CD4-positive, alpha-beta memory T cell (primary cell): Measurements from ENCODE around the gene SMAD3. TPM values are rescaled to one million over a fixed set of nuclear protein-coding genes. Genes with fewer than 3 reads are reported as not detected.

ENCODE experiments used
- CTCF ChIA-PET: fragments of 350-600 bp; sonication (Branson Sonifier 250); formaldehyde crosslinking; loops from one replicate; lab custom pipeline; 2021; ENCODE audit warnings: inconsistent platforms; ENCODE audit not compliant: partially characterized antibody; lab: Charles Lee
- POLR2A ChIA-PET: fragments of 350-600 bp; sonication (Branson Sonifier 250); formaldehyde crosslinking; loops from one replicate; lab custom pipeline; 2021; ENCODE audit not compliant: partially characterized antibody; lab: Charles Lee
- DNase-seq, 5 donors: peaks; one replicate each; pipeline versions ENCODE4 v3.0.0 to v3.0.0-alpha.2; 2020 to 2022; ENCODE audit warnings: mixed read lengths in 1 of 5
- H3K27ac ChIP-seq: one replicate; pipeline ENCODE4 v1.7.0; 2013; ENCODE audit warnings: low read depth, low read length
- H3K27me3 ChIP-seq: 2 replicates; pipeline ENCODE4 v1.7.0; 2013; ENCODE audit warnings: mild to moderate bottlenecking, low read length, moderate library complexity; ENCODE audit not compliant: insufficient read depth
- H3K36me3 ChIP-seq: 2 replicates; pipeline ENCODE4 v1.7.0; 2013; ENCODE audit warnings: mild to moderate bottlenecking, low read length, moderate library complexity; ENCODE audit not compliant: insufficient read depth
- H3K4me1 ChIP-seq: 2 replicates; pipeline ENCODE4 v1.7.0; 2013; ENCODE audit warnings: mild to moderate bottlenecking, low read length, moderate library complexity; ENCODE audit not compliant: insufficient read depth
- H3K4me3 ChIP-seq, 2 donors: one replicate each; pipeline ENCODE4 v1.7.0; 2013; ENCODE audit warnings: low read length in 2 of 2, mild to moderate bottlenecking in 1 of 2
- H3K9me3 ChIP-seq, 2 donors: one replicate each; pipeline ENCODE4 v1.7.0; 2013; ENCODE audit warnings: low read length in 2 of 2, control low read depth in 1 of 2; ENCODE audit not compliant: control insufficient read depth in 1 of 2
- H3K27ac Mint-ChIP-seq, 7 donors: one replicate each; pipeline ENCODE4 v1.8.0; 2020 to 2021; ENCODE audit warnings: mixed read lengths in 7 of 7, mild to moderate bottlenecking in 6 of 7, inconsistent platforms in 3 of 7, moderate library complexity in 3 of 7
- H3K27me3 Mint-ChIP-seq, 2 donors: one replicate each; pipeline ENCODE4 v1.8.0; 2020 to 2021; ENCODE audit warnings: mixed read lengths in 2 of 2
- H3K36me3 Mint-ChIP-seq, 2 donors: one replicate each; pipeline ENCODE4 v1.8.0; 2020 to 2021; ENCODE audit warnings: mixed read lengths in 2 of 2, inconsistent platforms in 1 of 2, mild to moderate bottlenecking in 1 of 2
- H3K4me1 Mint-ChIP-seq, 4 donors: one replicate each; pipeline ENCODE4 v1.8.0; 2020 to 2021; ENCODE audit warnings: mixed read lengths in 4 of 4, mild to moderate bottlenecking in 1 of 4
- H3K4me3 Mint-ChIP-seq, 8 donors: one replicate each; pipeline ENCODE4 v1.8.0; 2020 to 2021; ENCODE audit warnings: mixed read lengths in 8 of 8, mild to moderate bottlenecking in 7 of 8, moderate library complexity in 6 of 8, inconsistent platforms in 3 of 8
- H3K9me3 Mint-ChIP-seq, 8 donors: one replicate each; pipeline ENCODE4 v1.8.0; 2020 to 2021; ENCODE audit warnings: mixed read lengths in 8 of 8, mild to moderate bottlenecking in 5 of 8, inconsistent platforms in 3 of 8, moderate library complexity in 1 of 8
- intact Hi-C: fragments of 100-400 bp; cut with micrococcal nuclease; formaldehyde crosslinking; loops from one replicate; pipeline ENCODE4 v1.15.1; 2023
- polyA plus RNA-seq, 2 donors: library from polyadenylated mRNA; unstranded; fragments of 300-500 nt; fragmentation: Illumina TruSeq; gene quantifications; one replicate each; pipeline ENCODE4 v1.2.3, GENCODE V29; 2021
- total RNA-seq, 2 experiments: library from RNA; stranded (reverse); gene quantifications; one replicate each; pipeline ENCODE4 v1.2.3, GENCODE V29; 2021

SMAD3 gene
- total and polyA plus RNA-seq, 4 experiments from 2014 or later, result 14.6 to 197 (median 110) TPM

DNA sequence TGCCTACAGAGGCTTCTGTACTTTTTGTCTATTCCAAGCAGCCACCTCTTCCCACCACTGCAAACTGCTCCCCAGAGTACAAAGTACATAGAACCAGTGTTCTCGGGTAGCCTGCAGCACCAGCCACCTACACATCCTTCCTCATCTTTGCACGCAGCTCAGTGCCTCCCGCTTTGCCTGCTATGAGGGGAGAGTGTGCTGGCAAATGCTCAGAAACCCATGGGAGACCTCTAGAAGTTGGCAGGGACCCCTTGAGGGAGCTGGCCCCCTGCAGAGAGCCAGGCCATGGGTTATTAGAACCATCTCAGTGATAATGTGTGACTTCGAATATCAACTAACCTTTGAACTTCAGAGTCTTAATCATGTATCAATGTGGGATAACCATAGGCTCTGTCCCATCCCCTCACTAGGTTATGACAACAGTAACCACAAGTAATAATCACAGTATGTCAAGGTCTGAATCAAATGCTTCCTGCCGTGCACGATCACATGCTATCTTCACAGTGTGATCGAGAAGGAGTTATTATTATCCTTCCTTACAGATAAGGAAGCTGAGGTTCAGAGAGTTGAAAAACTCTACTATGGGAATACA lies 22.8 kb upstream of the SMAD3 start:
- Histone ChIP-seq H3K27ac (no peak overlapping the region), H3K9me3 (no peaks in the 10 kb centered on the region), H3K27me3 (no peaks in the 10 kb centered on the region), H3K4me1 (peaks cover 31% of the 10 kb centered on the region), H3K36me3 (no peaks in the 10 kb centered on the region), H3K4me3 (no peak overlapping the region)
- ChIA-PET CTCF (interaction anchor here (0.7 to 1.3 kb wide), 2 partner anchors 8 to 74 kb away, joined by 4 read pairs; no protein-coding TSS in a partner anchor), POLR2A (interaction anchor here (0.7 to 1.5 kb wide), 6 partner anchors 10 to 79 kb away, joined by 3 to 5 read pairs (median 4); partner anchors contain the start of gene SMAD3)
- Mint-ChIP-seq H3K9me3 (no peaks in the 10 kb centered on the region), H3K36me3 (no peaks in the 10 kb centered on the region), H3K27ac (peak overlapping the region in 4 of 7 donors; percentile 0 to 75 (median 46)), H3K27me3 (no peaks in the 10 kb centered on the region), H3K4me1 (peaks cover 16 to 31% (median 21%) of the 10 kb centered on the region in 4 donors), H3K4me3 (peak overlapping the region in 5 of 8 donors; percentile 17 to 55 (median 43))
- DNase-seq, result no peak
- intact Hi-C loops, result no loop called here

DNA sequence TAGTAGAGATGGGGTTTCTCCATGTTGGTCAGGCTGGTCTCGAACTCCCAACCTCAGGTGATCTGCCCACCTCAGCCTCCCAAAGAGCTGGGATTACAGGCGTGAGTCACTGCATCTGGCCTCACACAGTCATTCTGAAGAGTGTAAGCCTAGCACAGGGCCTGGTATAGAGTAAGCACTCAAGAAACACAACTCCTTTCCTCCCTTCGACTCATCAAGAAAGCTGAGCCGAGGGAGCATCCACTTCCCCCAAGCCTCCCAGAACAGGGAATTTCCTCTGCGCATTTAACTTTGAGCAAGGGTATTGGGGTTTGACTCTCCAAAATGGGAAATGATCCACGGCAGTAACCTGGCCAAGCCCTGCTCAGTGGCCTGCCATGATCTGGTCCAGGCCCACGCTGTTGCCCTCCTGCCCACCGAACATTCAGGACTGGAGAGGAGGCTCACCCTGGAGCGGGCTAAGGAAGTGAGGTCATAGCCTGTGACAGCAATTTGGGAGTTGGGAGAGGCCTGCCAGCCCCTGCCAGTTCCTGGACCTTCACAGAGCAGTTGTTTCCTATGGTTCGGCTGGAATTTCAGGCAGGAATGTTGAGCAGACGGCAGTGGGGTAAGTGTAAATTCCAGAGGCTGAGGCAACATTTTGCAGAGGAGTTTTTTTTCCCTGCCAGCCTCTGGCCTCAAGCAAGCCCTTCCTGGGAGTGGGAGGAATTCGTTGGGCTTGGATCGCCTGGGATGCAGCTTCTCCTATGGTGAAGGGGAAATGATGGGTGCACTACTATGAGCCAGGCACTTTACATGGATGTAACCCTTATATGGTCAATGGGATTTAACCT lies 21.2 kb upstream of the SMAD3 start:
- CTCF ChIA-PET, result interaction anchor here (1.0 kb wide), 1 partner anchor 19 kb away, joined by 3 read pairs; no protein-coding TSS in a partner anchor
- H3K36me3 Mint-ChIP-seq, result no peaks in the 10 kb centered on the region
- intact Hi-C loops, result no loop called here
- no peaks in the 10 kb centered on the region for H3K27me3 Mint-ChIP-seq
- H3K4me1 ChIP-seq, result peaks cover 19% of the 10 kb centered on the region
- no peaks in the 10 kb centered on the region for H3K9me3 ChIP-seq
- H3K36me3 ChIP-seq, result no peaks in the 10 kb centered on the region
- no peak for DNase-seq
- H3K4me1 Mint-ChIP-seq, result peaks cover 9 to 20% (median 17%) of the 10 kb centered on the region in 4 donors
- no peak overlapping the region for H3K27ac ChIP-seq
- H3K9me3 Mint-ChIP-seq, result no peaks in the 10 kb centered on the region
- POLR2A ChIA-PET, result no interaction called here
- H3K4me3 ChIP-seq, result no peak overlapping the region
- peak overlapping the region in 1 of 7 donors; percentile 23 for H3K27ac Mint-ChIP-seq
- no peaks in the 10 kb centered on the region for H3K27me3 ChIP-seq
- H3K4me3 Mint-ChIP-seq, result peak overlapping the region in 1 of 8 donors; percentile 23

DNA sequence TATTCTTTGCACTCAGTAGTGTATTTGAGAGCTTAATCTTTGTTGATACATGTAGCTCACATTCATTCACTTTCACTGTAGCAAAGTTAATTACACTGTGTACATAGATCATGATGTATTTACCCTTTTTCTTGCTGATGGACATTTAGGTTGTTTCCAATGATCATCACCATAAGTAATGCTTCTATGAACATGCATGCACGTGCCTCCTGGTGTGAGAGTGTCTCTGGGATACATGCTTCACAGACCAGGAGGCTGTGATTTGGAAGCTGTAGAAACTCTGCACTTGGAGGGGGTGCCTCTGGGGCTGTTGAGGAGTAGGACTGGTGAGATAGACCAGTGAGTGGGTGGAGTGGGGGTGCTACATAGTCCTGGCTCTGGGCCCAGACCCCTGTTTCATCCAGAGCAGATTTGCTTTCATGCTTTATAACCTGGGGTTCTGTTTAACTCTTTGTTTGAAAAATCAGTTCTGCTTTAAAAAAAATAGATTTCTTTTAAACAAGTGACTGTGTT lies 18.2 kb upstream of the SMAD3 start:
- no peaks in the 10 kb centered on the region for H3K9me3 Mint-ChIP-seq
- no peaks in the 10 kb centered on the region for H3K27me3 ChIP-seq
- H3K27ac ChIP-seq, result no peak overlapping the region
- intact Hi-C loops, result no loop called here
- H3K36me3 ChIP-seq, result no peaks in the 10 kb centered on the region
- DNase-seq, result no peak
- H3K4me1 Mint-ChIP-seq, result peaks cover 12 to 23% (median 20%) of the 10 kb centered on the region in 4 donors
- H3K36me3 Mint-ChIP-seq, result no peaks in the 10 kb centered on the region
- no peak overlapping the region for H3K4me3 ChIP-seq
- no peaks in the 10 kb centered on the region for H3K9me3 ChIP-seq
- no peak overlapping the region for H3K27ac Mint-ChIP-seq
- ChIA-PET POLR2A (interaction anchor here (0.9 kb wide), 1 partner anchor 54 kb away, joined by 3 read pairs; no protein-coding TSS in a partner anchor), CTCF (no interaction called here)
- no peak overlapping the region for H3K4me3 Mint-ChIP-seq
- H3K27me3 Mint-ChIP-seq, result no peaks in the 10 kb centered on the region
- H3K4me1 ChIP-seq, result peaks cover 11% of the 10 kb centered on the region

DNA sequence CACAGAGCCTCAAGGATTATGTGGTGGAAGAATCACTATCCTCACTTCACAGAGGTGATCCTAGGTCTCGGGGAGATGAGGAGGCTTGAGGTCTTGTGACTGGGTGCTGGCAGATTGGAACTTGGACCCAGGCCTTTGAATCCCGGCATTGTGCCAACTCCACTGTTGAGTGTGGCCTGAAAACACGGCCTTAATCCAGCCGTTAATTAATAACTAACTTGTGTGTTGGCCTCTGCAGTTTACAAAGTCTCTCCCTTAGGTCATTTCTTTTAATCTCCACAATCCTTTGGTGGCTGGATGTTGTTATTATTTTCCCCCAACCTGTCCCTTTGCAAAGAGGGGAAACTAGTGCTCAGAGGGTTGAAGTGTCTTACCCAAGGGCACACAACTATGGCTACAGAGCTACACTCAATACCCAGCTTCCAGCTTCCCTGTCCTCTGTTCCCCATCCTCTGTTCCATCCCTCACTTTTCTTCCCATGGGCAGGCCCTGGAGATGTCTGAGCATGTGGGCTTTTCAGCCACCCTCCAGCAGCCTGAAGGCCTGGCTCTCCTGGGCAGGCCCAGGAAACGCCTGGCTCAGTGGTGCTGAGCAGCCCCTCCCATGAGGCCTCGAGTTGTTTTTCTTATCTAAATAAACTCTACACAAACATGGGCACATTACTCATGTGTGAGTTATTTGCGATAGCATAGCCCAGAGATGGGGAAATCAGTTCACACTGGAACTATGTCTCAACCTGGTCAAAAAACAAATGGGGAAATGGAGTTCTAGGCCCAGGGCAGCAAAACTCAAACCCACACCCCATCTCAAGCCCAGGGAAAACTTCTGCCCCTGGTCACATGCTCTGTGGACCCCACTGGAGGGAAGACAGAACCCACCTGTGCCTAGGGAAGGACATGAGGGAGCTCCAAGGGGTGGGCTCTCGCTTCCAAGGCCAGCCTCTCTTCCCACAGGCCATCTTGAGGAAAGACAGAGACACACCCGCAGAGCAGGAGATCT lies 16.8 kb upstream of the SMAD3 start:
- H3K27me3 Mint-ChIP-seq, result no peaks in the 10 kb centered on the region
- no peak for DNase-seq
- ChIA-PET POLR2A (no interaction called here), CTCF (interaction anchor here (1.0 kb wide), 1 partner anchor 81 kb away, joined by 3 read pairs; no protein-coding TSS in a partner anchor)
- peak overlapping the region in 1 of 7 donors; percentile 68 for H3K27ac Mint-ChIP-seq
- intact Hi-C loops, result no loop called here
- H3K4me1 Mint-ChIP-seq, result peaks cover 5 to 12% (median 10%) of the 10 kb centered on the region in 4 donors
- no peaks in the 10 kb centered on the region for H3K36me3 Mint-ChIP-seq
- Histone ChIP-seq H3K36me3 (no peaks in the 10 kb centered on the region), H3K4me3 (no peak overlapping the region), H3K4me1 (peaks cover 4% of the 10 kb centered on the region), H3K9me3 (no peaks in the 10 kb centered on the region), H3K27me3 (no peaks in the 10 kb centered on the region), H3K27ac (no peak overlapping the region)
- H3K9me3 Mint-ChIP-seq, result no peaks in the 10 kb centered on the region
- no peak overlapping the region for H3K4me3 Mint-ChIP-seq

DNA sequence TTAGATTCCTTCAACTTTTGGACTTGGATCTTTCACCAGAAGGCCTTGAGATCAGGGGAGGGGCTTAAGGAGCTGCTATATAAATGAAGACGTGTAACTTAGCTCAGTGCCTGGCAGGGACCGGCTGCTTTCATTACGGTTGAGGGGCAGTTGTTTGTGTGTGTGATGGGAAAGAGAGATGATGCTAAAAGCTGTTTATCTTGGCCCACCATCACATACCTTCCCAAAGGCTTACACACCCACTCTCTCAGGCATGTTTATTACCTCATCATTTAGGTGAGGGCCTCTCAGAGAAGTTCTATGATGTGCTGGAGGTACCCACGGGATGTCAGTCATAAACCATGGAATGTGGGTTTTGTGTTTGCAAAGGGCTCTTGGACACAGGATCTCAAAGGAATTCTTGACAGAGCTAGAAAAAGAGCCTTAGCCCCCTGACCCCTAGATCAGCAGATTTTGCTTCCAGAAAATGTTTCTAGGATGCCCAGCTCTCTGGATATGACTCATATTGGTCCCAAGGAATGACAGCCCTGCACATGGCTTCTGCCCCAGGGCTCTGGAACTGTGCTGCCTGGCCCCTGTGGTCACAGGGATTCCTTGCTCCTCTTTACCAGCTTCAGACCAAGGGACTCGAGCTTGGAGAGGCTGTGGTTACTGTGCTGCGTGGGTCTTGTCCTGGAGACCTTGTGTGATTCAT lies 15.9 kb upstream of the SMAD3 start:
- intact Hi-C loops, result no loop called here
- H3K4me1 Mint-ChIP-seq, result peaks cover 5 to 12% (median 10%) of the 10 kb centered on the region in 4 donors
- Histone ChIP-seq H3K36me3 (no peaks in the 10 kb centered on the region), H3K4me1 (peaks cover 4% of the 10 kb centered on the region), H3K27me3 (no peaks in the 10 kb centered on the region), H3K9me3 (no peaks in the 10 kb centered on the region), H3K4me3 (no peak overlapping the region), H3K27ac (no peak overlapping the region)
- ChIA-PET POLR2A (interaction anchor here (1.1 kb wide), 1 partner anchor 31 kb away, joined by 3 read pairs; no protein-coding TSS in a partner anchor), CTCF (interaction anchor here (1.0 kb wide), 1 partner anchor 82 kb away, joined by 3 read pairs; no protein-coding TSS in a partner anchor)
- no peaks in the 10 kb centered on the region for H3K36me3 Mint-ChIP-seq
- no peaks in the 10 kb centered on the region for H3K27me3 Mint-ChIP-seq
- H3K27ac Mint-ChIP-seq, result no peak overlapping the region
- no peaks in the 10 kb centered on the region for H3K9me3 Mint-ChIP-seq
- H3K4me3 Mint-ChIP-seq, result no peak overlapping the region
- no peak for DNase-seq

DNA sequence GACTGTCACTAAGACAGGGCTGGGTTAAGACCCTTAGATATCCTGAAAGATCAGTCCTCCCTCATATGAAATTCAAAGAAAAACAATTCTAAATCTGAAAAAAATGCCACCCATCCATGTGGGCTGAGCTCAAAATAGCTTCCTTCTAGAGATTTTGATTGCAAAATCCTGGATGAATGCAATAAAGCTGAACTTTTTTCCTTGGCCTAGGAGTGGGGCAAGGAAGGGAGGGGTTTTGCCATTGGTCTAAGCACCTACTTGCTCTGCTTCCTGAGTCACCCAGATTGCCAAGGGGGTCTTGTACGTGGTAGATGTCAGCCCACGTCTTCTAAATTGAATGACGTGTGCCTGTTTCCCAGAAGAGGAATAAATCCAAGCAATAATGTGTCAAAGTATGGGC lies 15.3 kb upstream of the SMAD3 start:
- Histone ChIP-seq H3K27me3 (no peaks in the 10 kb centered on the region), H3K4me1 (peaks cover 4% of the 10 kb centered on the region), H3K27ac (no peak overlapping the region), H3K9me3 (no peaks in the 10 kb centered on the region), H3K36me3 (no peaks in the 10 kb centered on the region), H3K4me3 (no peak overlapping the region)
- peaks cover 7 to 16% (median 12%) of the 10 kb centered on the region in 4 donors for H3K4me1 Mint-ChIP-seq
- no peaks in the 10 kb centered on the region for H3K36me3 Mint-ChIP-seq
- H3K27me3 Mint-ChIP-seq, result no peaks in the 10 kb centered on the region
- no peaks in the 10 kb centered on the region for H3K9me3 Mint-ChIP-seq
- H3K4me3 Mint-ChIP-seq, result no peak overlapping the region
- H3K27ac Mint-ChIP-seq, result no peak overlapping the region
- POLR2A ChIA-PET, result interaction anchor here (1.1 kb wide), 1 partner anchor 31 kb away, joined by 3 read pairs; no protein-coding TSS in a partner anchor
- CTCF ChIA-PET, result interaction anchor here (1.0 kb wide), 1 partner anchor 82 kb away, joined by 3 read pairs; no protein-coding TSS in a partner anchor
- no peak for DNase-seq
- intact Hi-C loops, result no loop called here
